IMR-90 (cell line): ENCODE results near the gene DCDC1. TPM values are rescaled to one million over a fixed set of nuclear protein-coding genes. Genes with fewer than 3 reads are reported as not detected.

Experiments
- ATAC-seq: fragments of 200-7000 bp; cut with Tn5 transposase; 2 replicates; pipeline ENCODE4 v1.9.1; 2020; ENCODE audit warnings: low read depth, mild to moderate bottlenecking, moderate library complexity
- BruUV-seq: library from RNA; stranded (reverse); fragments of 400-500 nt; replicated peaks from 2 replicates; lab custom pipeline; 2021; lab: Mats Ljungman, UMichigan
- CTCF ChIA-PET: fragments of 300-600 bp; formaldehyde crosslinking; extraction: SDS; loops from one replicate; lab custom pipeline; 2021; ENCODE audit warnings: antibody characterized with exemption; lab: Yijun Ruan, JAX
- POLR2A ChIA-PET: fragments of 300-600 bp; sonication (Branson Sonifier 250); formaldehyde crosslinking; loops from one replicate; lab custom pipeline; 2022; ENCODE audit warnings: antibody characterized with exemption; ENCODE audit not compliant: unreplicated experiment; lab: Charles Lee
- DNase-seq: peaks from one replicate; pipeline ENCODE4 v3.0.0; 2013
- H2AFZ ChIP-seq: replicated peaks from 2 replicates; pipeline ENCODE3; 2013; ENCODE audit warnings: low read length, mild to moderate bottlenecking; ENCODE audit not compliant: poor library complexity
- H2AK5ac ChIP-seq: 2 replicates; pipeline ENCODE4 v1.6.1; 2013; ENCODE audit warnings: low read depth, low read length, inconsistent platforms
- H2AK9ac ChIP-seq: replicated peaks from 2 replicates; pipeline ENCODE3; 2013; ENCODE audit warnings: mild to moderate bottlenecking, low read depth, low read length, moderate library complexity; ENCODE audit not compliant: poor library complexity
- H2BK120ac ChIP-seq: 2 replicates; pipeline ENCODE4 v1.6.1; 2013; ENCODE audit warnings: low read depth, low read length, inconsistent platforms
- H2BK15ac ChIP-seq: 3 replicates; pipeline ENCODE4 v1.6.1; 2013; ENCODE audit warnings: low read depth, low read length, inconsistent platforms
- H2BK20ac ChIP-seq: 2 replicates; pipeline ENCODE4 v1.6.1; 2013; ENCODE audit warnings: low read depth, mild to moderate bottlenecking, inconsistent platforms, low read length, moderate library complexity
- H2BK5ac ChIP-seq: 2 replicates; pipeline ENCODE4 v1.6.1; 2013; ENCODE audit warnings: mild to moderate bottlenecking, low read depth, low read length, inconsistent platforms; ENCODE audit not compliant: poor library complexity, severe bottlenecking
- H3K14ac ChIP-seq: replicated peaks from 2 replicates; pipeline ENCODE4 v1.6.1; 2013; ENCODE audit warnings: low read depth, low read length, inconsistent platforms
- H3K18ac ChIP-seq: 2 replicates; pipeline ENCODE4 v1.6.1; 2013; ENCODE audit warnings: low read depth, low read length, control low read depth
- H3K23ac ChIP-seq: 2 replicates; pipeline ENCODE4 v1.6.1; 2013; ENCODE audit warnings: low read depth, low read length, inconsistent platforms
- H3K27ac ChIP-seq: 2 replicates; pipeline ENCODE4 v1.5.1; 2013; ENCODE audit warnings: mild to moderate bottlenecking, control low read depth, low read length; ENCODE audit not compliant: insufficient read depth
- H3K27me3 ChIP-seq: 2 replicates; pipeline ENCODE4 v1.6.1; 2013; ENCODE audit warnings: low read length; ENCODE audit not compliant: control insufficient read depth, insufficient read depth
- H3K36me3 ChIP-seq: 2 replicates; pipeline ENCODE4 v1.6.1; 2013; ENCODE audit warnings: low read length, mixed read lengths; ENCODE audit not compliant: control insufficient read depth, insufficient read depth
- H3K4ac ChIP-seq: 2 replicates; pipeline ENCODE4 v1.6.1; 2013; ENCODE audit warnings: low read depth, low read length, inconsistent platforms
- H3K4me1 ChIP-seq: 2 replicates; pipeline ENCODE4 v1.6.1; 2013; ENCODE audit warnings: low read length, mixed read lengths; ENCODE audit not compliant: control insufficient read depth, insufficient read depth
- H3K4me2 ChIP-seq: 2 replicates; pipeline ENCODE4 v1.6.1; 2013; ENCODE audit warnings: low read depth, mild to moderate bottlenecking, control low read depth, low read length, moderate library complexity
- H3K4me3 ChIP-seq: 2 replicates; pipeline ENCODE4 v1.5.1; 2013; ENCODE audit warnings: low read depth, mild to moderate bottlenecking, control low read depth, low read length, moderate library complexity; ENCODE audit not compliant: insufficient read depth
- H3K56ac ChIP-seq: 2 replicates; pipeline ENCODE4 v1.6.1; 2013; ENCODE audit warnings: low read length, inconsistent platforms; ENCODE audit not compliant: insufficient read depth; ENCODE audit errors: extremely low read depth
- H3K79me1 ChIP-seq, 2 experiments: 2 replicates each; pipeline ENCODE4 v1.6.1; 2013; ENCODE audit warnings: low read length in 2 of 2, inconsistent platforms in 1 of 2, low read depth in 1 of 2
- H3K9ac ChIP-seq: 2 replicates; pipeline ENCODE4 v1.6.1; 2013; ENCODE audit warnings: low read depth, low read length, control low read depth
- H3K9me1 ChIP-seq: 2 replicates; pipeline ENCODE4 v1.6.1; 2013; ENCODE audit warnings: low read length, inconsistent platforms; ENCODE audit not compliant: insufficient read depth
- H3K9me3 ChIP-seq: 2 replicates; pipeline ENCODE4 v1.6.1; 2013; ENCODE audit warnings: low read length; ENCODE audit not compliant: control insufficient read depth, insufficient read depth
- H4K20me1 ChIP-seq: 2 replicates; pipeline ENCODE4 v1.6.1; 2013; ENCODE audit warnings: low read length, inconsistent platforms; ENCODE audit not compliant: insufficient read depth
- H4K5ac ChIP-seq: 2 replicates; pipeline ENCODE4 v1.6.1; 2013; ENCODE audit warnings: mild to moderate bottlenecking, low read depth, low read length, control low read depth
- H4K8ac ChIP-seq, 2 experiments: 2 replicates each; pipeline ENCODE4 v1.6.1; 2013; ENCODE audit warnings: low read depth in 2 of 2, low read length in 2 of 2, control low read depth in 1 of 2, inconsistent platforms in 1 of 2
- H4K91ac ChIP-seq: 2 replicates; pipeline ENCODE4 v1.6.1; 2013; ENCODE audit warnings: low read depth, low read length, inconsistent platforms; ENCODE audit not compliant: insufficient read depth
- BHLHE40 ChIP-seq: fragments of 150-350 bp; IDR thresholded peaks from 2 replicates; pipeline ENCODE4 v1.6.1; 2016; ENCODE audit warnings: mild to moderate bottlenecking, low read depth, low read length
- CEBPB ChIP-seq: IDR thresholded peaks from 2 replicates; pipeline ENCODE4 v1.6.1; 2012; ENCODE audit warnings: low read depth, low read length, improper control_type of control experiment
- CHD1 ChIP-seq: IDR thresholded peaks from 2 replicates; pipeline ENCODE4 v1.6.1; 2012; ENCODE audit warnings: low read depth, low read length, improper control_type of control experiment
- CTCF ChIP-seq: conservative IDR thresholded peaks from 2 replicates; pipeline ENCODE4 v1.5.1; 2012; ENCODE audit warnings: mild to moderate bottlenecking, low read depth, low read length, improper control_type of control experiment
- ELK1 ChIP-seq: fragments of 150-350 bp; IDR thresholded peaks from 2 replicates; pipeline ENCODE4 v1.6.1; 2016; ENCODE audit warnings: low read depth, mild to moderate bottlenecking, low read length, moderate library complexity, borderline replicate concordance
- FOS ChIP-seq: fragments of 150-350 bp; IDR thresholded peaks from 2 replicates; pipeline ENCODE4 v1.6.1; 2016; ENCODE audit warnings: low read depth, low read length
- MAFK ChIP-seq: IDR thresholded peaks from 2 replicates; pipeline ENCODE4 v1.6.1; 2012; ENCODE audit warnings: low read depth, low read length, improper control_type of control experiment
- MAZ ChIP-seq: IDR thresholded peaks from 2 replicates; pipeline ENCODE4 v1.6.1; 2012; ENCODE audit warnings: low read depth, mild to moderate bottlenecking, low read length, improper control_type of control experiment, moderate library complexity, borderline replicate concordance
- MXI1 ChIP-seq: IDR thresholded peaks from 2 replicates; pipeline ENCODE4 v1.6.1; 2012; ENCODE audit warnings: low read depth, mild to moderate bottlenecking, low read length, moderate library complexity, borderline replicate concordance
- NFE2L2 ChIP-seq: fragments of 150-350 bp; IDR thresholded peaks from 2 replicates; pipeline ENCODE4 v1.6.1; 2016; ENCODE audit warnings: low read depth, mild to moderate bottlenecking, low read length
- POLR2A ChIP-seq: IDR thresholded peaks from 2 replicates; pipeline ENCODE4 v1.6.1; 2012; ENCODE audit warnings: mild to moderate bottlenecking, low read depth, low read length
- RAD21 ChIP-seq: IDR thresholded peaks from 2 replicates; pipeline ENCODE4 v1.6.1; 2012; ENCODE audit warnings: low read length, improper control_type of control experiment
- RCOR1 ChIP-seq: IDR thresholded peaks from 2 replicates; pipeline ENCODE4 v1.6.1; 2012; ENCODE audit warnings: mild to moderate bottlenecking, low read length, improper control_type of control experiment; ENCODE audit not compliant: insufficient replicate concordance
- RFX5 ChIP-seq: IDR thresholded peaks from 2 replicates; pipeline ENCODE4 v1.8.0; 2012; ENCODE audit warnings: low read depth, mild to moderate bottlenecking, low read length, moderate library complexity
- SMC3 ChIP-seq: fragments of 150-350 bp; IDR thresholded peaks from 2 replicates; pipeline ENCODE4 v1.6.1; 2016; ENCODE audit warnings: low read depth, mild to moderate bottlenecking, antibody characterized with exemption, low read length, moderate library complexity
- WGBS, 2 experiments: methylation state at CpG; one replicate each; pipeline versions ENCODE4 v1.1.5 to v1.1.7; 2013; ENCODE audit warnings: missing lambda C conversion rate in 2 of 2; ENCODE audit not compliant: insufficient read length in 1 of 2; ENCODE audit errors: extremely low coverage in 2 of 2; 5-methylcytosine and 5-hydroxymethylcytosine counted together
- dilution Hi-C: fragments of 300-500 bp; cut with HindIII; formaldehyde crosslinking; loops from one replicate; pipeline ENCODE4 v1.14.3; 2018; ENCODE audit warnings: low sequenced_read_pairs; ENCODE audit not compliant: unreplicated experiment
- in situ Hi-C: fragments of 300-500 bp; cut with MboI; formaldehyde crosslinking; loops from 3 replicates; pipeline ENCODE4 v1.14.3; 2019; ENCODE audit warnings: low sequenced_read_pairs, inconsistent platforms, mixed read lengths
- intact Hi-C: fragments of 100-400 bp; cut with micrococcal nuclease; formaldehyde crosslinking; loops from 2 replicates; pipeline ENCODE4 v1.10.0; 2022
- polyA plus RNA-seq, 3 experiments: library from polyadenylated mRNA; depleted of rRNA; stranded (reverse); fragments of >200 nt; gene quantifications; 2 replicates each; pipeline ENCODE4 v1.2.3, GENCODE V29; 2012; ENCODE audit warnings: low replicate concordance in 1 of 3
- total RNA-seq: library from RNA; depleted of rRNA; stranded (reverse); fragments of >200 nt; gene quantifications from 2 replicates; pipeline ENCODE4 v1.2.3, GENCODE V29; 2012
- TF ChIP-seq, protein P1 (sequence below): fragments of 150-350 bp; IDR thresholded peaks from 2 replicates; pipeline ENCODE4 v1.6.1; 2017; ENCODE audit warnings: mild to moderate bottlenecking, antibody characterized with exemption, low read length, low read depth

DCDC1 gene
- total and polyA plus RNA-seq, 2 of the 4 experiments (the other 2 are of a cell fraction): not detected

DNA sequence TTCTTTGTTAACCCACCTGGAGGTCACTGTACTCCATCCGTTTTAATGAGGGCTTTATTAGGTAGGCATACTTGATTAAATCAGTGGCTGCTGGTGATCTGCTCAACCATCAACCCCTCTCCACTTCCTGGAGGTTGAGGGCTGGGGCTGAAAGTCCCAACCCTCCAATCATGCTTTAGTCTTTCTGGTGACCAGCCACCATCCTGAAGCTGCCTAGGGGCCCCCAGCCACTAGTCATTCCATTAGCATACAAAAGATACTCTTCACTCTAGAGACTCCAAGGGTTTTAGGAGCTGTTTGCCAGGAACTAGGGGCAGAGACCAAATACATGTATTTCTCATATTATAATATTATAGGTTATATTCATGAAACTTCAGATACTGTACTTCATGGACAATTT lies 13.6 kb upstream of the DCDC1 start:
- no peak overlapping the region for H2BK15ac ChIP-seq
- TF ChIP-seq MAFK (no peak), SMC3 (no peak), RAD21 (no peak), CTCF (no peak), MXI1 (no peak), CHD1 (no peak), MAZ (no peak), BHLHE40 (no peak), ELK1 (no peak), POLR2A (no peak), RFX5 (no peak), FOS (no peak), NFE2L2 (no peak), CEBPB (no peak), RCOR1 (no peak)
- TF ChIP-seq, protein P1, sequence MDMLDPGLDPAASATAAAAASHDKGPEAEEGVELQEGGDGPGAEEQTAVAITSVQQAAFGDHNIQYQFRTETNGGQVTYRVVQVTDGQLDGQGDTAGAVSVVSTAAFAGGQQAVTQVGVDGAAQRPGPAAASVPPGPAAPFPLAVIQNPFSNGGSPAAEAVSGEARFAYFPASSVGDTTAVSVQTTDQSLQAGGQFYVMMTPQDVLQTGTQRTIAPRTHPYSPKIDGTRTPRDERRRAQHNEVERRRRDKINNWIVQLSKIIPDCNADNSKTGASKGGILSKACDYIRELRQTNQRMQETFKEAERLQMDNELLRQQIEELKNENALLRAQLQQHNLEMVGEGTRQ: no peak
- WGBS, 2 experiments: no CpG with 5 or more reads among the region's 1 CpG
- H4K91ac ChIP-seq: no peak overlapping the region
- no peak overlapping the region for H3K4ac ChIP-seq
- H3K79me1 ChIP-seq: peaks cover 0 to 3% of the 10 kb centered on the region in 2 experiments; a peak in 1 of 4 replicates
- no peak overlapping the region for H3K56ac ChIP-seq
- H3K27ac ChIP-seq: no peak overlapping the region
- no peak for DNase-seq
- no peaks in the 10 kb centered on the region for H3K36me3 ChIP-seq
- H3K9ac ChIP-seq: no peak overlapping the region
- H3K4me3 ChIP-seq: no peak overlapping the region
- dilution Hi-C loops: no loop called here
- no peak overlapping the region for H2AFZ ChIP-seq
- BruUV-seq: no TSS peak
- no peak overlapping the region for H4K8ac ChIP-seq
- no peak overlapping the region for H2AK5ac ChIP-seq
- H2BK5ac ChIP-seq: no peak overlapping the region
- no peak overlapping the region for H2BK20ac ChIP-seq
- intact Hi-C loops: no loop called here
- H3K4me1 ChIP-seq: peaks cover 2% of the 10 kb centered on the region
- no peaks in the 10 kb centered on the region for H3K27me3 ChIP-seq
- POLR2A ChIA-PET: no interaction called here
- H3K4me2 ChIP-seq: no peak overlapping the region
- H3K23ac ChIP-seq: no peak overlapping the region
- in situ Hi-C loops: no loop called here
- CTCF ChIA-PET: no interaction called here
- peaks cover 15% of the 10 kb centered on the region; the same call in 1 of the 2 replicates for H3K9me1 ChIP-seq
- no peak overlapping the region for H4K5ac ChIP-seq
- no peak overlapping the region for H2BK120ac ChIP-seq
- no peak overlapping the region for H2AK9ac ChIP-seq
- no peak for ATAC-seq
- no peak overlapping the region for H3K18ac ChIP-seq
- no peaks in the 10 kb centered on the region for H4K20me1 ChIP-seq
- no peaks in the 10 kb centered on the region for H3K9me3 ChIP-seq
- no peak overlapping the region for H3K14ac ChIP-seq
